HG03025 (cell line): ENCODE results near the gene DNAI7.

Source experiments
- ATAC-seq: cut with Tn5 transposase; IDR thresholded peaks from one replicate; pipeline ENCODE4 v1.9.1; 2021; ENCODE audit warnings: mild to moderate bottlenecking, moderate library complexity; ENCODE audit not compliant: unreplicated experiment, low FRiP score

DNAI7 gene

DNA sequence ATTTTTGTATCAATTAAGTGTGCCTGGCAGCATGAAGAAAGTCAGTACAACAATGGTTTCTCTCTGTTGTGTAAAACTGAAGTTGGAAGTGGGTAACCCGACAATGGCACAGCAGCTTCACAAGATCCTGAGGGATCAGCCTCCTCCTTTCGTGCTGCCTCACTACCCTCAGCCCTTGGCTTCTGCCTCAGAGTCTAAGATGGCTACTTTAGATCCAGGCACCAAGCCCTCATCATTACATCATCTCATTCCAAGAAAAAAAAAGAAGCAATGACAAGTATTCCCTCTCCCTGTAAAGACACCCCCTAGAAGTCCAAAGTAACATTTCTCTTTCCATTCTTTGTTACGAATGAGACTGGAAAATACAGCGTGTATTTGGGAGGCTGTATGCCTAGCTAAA is 92.6 kb downstream of the DNAI7 start:
- no peak for ATAC-seq

DNA sequence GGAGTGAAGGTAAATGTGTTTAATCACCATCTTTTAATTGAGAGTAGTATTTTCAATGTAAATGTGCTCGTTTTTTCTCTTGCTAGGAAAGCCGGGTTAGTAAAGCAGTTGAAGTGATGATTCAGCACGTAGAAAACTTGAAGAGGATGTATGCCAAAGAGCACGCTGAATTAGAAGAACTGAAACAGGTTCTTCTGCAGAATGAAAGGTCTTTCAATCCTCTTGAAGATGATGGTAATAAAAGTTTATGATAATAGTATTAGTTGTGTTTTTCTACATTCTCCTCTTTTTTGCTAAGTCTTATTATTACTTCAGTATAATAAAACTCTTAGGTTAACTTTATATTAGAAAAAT is 93.9 kb downstream of the DNAI7 start:
- ATAC-seq, result no peak

DNA sequence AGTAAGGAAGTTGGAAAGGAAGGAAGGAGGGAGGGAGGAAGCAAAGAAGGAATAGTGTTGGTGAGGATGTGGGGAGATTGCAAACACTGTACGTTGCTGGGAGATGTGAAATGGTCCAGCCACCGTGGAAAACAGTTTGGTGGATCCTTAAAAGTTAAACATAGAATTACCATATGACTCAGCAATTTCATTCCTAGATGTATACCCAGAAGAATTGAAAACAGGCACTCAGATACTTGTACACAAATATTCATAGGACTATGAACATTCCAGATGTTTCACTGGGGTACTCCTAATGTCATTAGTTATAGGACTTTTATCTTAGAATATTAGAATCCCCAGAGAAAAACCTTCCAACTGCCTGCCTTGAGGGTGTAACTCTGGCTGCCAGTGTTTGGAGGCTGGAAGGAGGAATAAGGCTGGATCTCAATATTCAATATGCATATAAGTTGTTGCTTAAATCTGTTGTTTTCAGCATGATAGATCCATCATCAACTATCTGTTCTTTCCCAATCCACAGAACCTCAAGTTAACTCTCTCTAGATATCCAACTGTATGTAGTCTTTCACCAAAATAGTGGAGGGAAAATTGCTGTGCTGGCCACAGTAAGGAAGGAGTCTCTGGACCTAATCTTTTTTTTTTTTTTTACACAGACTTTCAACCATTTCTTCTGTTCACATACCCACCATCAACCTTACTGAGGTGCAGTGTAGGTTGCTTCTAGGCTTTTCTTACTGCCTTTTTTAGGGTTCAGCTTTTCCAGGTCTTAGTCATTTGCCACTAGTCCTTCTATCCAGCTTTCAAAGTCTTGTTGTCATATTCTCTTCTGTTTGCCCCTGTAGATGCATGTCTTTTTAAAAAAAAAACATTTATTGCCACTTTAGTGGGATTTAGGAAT is 94.5 kb downstream of the DNAI7 start:
- no peak for ATAC-seq

DNA sequence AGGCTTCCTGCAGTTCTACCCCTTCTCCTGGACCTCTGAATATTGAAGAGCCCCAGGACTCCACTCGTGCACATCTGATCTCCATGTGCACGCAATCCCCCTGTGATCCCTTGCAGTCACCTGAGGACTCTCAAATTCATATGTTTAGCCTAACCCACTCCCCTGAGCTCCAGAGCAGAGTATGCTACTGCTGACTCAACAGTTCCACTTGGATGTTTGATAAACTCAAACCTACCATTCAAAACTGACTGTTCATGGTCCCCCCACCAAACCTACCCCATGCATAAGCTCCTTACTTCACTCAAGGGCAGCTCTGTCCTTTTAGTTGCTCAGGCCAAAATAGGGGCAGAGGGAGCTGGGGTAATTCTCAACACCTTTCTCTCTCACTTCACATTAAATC is 96.0 kb downstream of the DNAI7 start:
- no peak for ATAC-seq

DNA sequence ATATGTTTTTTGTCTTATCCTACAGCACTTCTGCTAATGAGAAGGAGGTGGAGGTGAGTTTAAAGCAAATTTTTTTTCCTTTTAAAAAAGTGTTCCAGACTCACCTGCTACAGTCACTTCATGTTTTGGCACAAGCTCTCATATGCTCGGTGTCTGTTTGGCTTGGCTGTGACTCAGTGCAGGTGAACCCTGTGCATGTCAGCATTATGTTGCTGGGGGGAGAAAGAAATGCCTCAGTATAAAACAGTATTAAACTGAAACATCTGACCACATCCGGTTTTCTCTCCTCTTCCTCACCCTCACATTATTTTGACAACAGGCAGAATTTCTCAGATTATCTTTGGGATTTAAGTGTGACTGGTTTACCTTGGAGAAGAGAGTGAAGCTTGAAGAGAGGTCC is 105.2 kb downstream of the DNAI7 start:
- no peak for ATAC-seq

DNA sequence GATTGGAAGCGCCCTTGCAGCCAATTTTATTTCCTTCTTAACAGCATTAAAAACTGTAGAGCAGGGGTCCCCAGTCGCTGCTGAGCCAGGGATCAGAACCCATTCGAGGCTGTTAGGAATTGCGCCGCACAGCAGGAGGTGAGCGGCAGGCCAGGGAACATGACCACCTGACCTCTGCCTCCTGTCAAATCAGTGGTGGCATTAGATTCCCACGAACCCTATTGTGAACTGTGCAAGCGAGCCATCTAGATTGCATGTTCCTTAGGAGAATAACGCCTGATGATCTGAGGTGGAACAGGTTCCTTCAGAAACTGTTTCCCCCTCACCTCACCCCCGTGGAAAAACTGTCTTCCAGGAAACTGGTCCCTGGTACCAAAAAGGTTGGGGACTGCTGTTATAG is 107.4 kb downstream of the DNAI7 start:
- ATAC-seq, result no peak

DNA sequence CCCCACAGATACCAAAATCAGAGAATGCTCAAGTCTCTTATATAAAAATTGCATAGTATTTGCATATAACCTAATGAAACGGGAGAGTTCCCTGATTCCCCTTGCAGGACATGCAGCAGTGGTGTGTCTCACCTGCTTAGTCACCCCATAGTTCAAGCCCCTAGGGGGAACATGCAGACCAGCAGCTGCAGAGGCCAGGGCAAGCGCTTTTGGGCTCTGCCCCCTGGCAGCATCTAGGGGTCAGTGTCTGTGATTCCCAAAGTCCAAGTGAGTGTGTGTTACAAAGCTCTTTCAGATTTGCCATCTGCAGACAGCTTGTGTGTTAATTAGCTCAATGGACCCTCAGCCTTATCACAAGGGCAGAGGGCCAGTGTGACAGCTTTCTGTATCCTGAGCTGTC is 110.1 kb downstream of the DNAI7 start:
- no peak for ATAC-seq

DNA sequence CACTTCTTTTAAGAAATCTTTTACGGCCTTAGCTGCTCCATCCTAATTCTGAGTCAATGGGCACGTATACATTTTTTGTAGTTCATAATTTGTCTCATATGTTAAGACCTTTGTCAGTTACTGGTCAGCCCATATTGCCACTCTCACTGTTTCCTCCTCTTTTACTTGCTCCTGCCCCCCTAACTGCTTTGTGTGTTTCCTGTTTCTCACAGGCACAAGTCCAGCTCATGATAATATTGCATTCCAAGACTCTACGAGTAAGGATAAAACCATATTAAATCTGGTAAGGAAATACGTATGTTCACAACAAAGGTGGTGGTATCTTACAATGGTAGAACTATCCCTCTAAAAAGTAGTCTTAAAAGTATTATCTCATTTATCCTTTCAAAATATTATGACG is 111.7 kb downstream of the DNAI7 start:
- no peak for ATAC-seq

DNA sequence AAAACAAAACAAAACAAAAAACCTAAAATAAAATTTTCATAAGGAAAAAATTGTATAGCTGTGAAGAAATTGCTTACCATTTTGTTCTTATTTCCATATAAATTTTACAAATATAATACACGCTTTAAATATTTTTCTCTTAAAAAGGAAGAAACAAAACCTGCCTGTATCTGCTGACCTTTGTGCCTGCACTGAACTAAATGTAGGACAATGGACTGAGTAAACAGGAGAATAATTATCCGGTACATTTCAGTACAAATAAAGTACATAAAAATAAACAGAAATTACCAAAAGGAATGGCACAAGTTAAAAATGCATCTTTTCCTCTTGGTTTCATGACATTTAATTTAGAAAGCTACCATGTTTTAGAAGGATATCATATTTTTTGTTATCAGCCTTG is 112.3 kb downstream of the DNAI7 start:
- no peak for ATAC-seq

DNA sequence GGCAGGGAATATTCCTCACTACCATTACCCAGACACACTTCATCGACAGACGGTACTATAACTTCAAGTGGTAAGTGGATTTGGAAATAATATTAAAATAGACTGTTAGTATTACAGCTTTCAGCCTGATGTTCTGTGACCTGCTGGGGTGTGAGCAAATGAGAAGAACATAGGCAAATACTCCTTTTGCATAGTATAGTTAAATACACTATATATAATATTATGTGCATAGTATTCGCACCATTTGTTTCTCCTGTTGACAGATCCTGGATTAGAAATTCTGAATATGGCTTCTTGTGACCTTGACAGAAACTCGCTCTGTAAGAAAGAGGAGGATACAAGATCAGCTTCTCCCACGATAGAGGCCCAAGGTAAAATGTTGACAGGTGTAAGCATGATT is 115.6 kb downstream of the DNAI7 start:
- no peak for ATAC-seq

DNA sequence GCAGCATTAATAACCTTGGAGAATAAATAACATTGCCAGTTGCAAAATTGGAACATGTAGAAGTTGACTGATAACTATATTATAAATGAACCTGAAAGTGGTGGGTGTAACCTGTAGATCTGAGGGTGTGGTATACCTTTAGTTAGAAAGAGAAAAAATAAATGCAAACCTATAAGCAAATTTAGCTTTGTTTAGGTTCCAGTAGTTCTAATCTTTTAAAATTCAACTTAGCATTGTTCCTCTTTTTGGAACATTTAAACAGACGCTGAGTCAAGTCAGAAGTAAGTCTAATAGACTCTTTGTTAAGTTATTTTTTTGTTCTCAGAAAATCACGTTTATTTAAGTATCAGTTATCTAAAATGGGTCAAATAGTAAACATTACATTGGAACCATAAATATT is 120.0 kb downstream of the DNAI7 start:
- ATAC-seq, result peak; percentile 68

DNA sequence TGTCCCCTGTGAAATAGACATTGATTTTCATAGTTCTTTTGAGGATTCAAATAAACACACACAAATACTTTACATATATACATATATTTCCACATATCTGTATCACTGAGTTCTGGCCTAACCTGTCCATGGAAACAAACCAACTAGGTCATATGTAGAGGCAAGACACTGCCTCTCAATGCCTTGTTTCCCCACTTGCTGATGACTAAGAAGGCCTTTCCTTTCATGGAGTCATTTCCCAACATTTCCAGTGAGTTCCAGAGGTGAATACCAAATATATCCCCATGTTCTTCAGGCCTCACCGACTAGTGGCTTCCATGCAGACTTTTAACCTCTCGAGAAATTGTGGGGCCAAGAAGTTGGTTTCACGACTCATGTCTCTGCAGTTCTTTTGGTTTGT is 120.8 kb downstream of the DNAI7 start:
- no peak for ATAC-seq

DNA sequence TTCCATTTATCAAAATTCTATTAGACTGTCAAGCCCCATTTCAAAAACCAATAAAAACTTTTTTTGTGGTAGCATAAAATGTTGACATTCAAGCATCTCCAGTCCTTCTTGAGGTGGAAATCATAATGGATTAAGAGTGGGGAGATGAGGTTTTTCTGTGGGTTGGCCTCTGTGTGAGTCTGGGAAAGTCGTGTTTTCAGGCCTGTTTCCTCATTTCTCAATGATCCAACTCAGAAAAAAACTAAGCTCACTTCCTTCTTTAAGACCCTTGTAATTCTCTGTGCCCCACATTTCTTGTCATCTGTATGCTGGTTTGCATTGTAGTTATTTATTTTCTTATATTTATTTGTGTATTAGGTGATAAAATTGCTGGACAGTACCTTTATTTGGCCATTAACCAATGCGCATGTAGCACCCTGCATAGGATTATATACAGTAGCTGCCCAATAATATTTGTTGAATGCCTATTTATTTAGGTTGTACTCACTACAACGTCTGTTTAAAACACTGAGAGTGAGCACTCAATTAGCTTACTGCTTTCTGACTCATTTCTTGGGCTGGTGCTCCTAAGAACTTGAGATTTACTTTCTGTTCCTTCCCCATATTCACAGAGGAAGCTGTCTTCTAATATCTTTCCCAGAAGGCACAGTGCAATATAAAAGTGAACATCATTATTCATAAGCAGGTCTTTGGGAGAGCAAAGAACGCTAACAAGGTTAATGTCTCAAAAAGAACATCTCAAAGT is 121.9 kb downstream of the DNAI7 start:
- ATAC-seq, result no peak

DNA sequence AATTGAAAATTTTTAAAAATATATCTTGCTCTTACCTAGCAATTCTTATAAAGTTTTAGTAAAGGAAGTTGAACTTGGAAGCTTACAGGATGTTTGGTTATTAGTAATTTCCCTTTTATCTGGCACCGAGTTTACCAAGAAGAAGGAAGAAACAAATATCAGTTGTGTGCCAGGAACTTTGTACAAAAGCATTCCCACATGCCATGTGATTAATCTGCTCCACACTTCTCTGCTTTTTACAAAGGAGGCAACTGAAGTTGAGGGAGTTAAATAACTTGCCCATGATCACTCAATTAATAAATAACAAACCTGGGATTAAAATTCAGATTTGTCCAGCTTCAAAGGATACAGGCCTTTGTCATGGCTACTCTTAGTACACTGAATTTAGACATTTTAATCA is 123.6 kb downstream of the DNAI7 start:
- no peak for ATAC-seq

DNA sequence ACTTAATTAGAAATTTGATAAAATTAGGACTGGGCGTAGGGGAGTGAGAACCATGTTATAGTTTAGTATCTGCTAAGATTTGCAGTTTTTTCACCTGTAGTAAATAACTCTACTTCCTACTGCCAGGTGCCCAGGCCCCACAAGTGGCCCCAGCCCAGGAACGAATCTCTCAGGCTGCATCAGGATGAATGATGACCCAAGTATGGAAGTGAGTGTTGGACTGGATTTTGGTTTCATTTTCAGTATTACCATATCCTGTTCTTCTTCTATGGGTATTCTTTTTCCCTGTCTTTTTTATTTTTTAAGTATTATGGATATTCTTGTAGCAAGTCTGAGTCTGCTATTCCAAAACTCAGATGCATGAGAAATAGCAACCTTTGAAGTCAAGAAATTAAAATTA is 125.7 kb downstream of the DNAI7 start:
- no peak for ATAC-seq

DNA sequence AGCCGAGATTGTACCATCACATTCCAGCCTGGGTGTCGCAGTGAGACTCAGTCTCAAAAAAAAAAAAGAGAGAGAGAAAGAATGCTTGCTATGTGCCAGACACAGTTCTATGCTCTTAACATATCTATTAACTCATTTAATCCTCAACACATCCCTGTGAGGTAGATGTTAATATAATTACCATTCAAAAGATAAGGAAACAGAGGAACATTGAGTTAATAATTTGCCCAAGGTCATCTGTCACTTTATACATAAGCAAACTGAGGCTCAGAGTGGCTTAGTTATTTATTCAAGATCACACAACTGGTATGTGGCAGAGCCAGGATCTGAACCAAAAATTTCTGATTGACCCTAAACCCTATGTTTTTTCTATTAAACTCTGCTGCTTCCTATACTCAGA is 129.9 kb downstream of the DNAI7 start:
- ATAC-seq, result no peak

DNA sequence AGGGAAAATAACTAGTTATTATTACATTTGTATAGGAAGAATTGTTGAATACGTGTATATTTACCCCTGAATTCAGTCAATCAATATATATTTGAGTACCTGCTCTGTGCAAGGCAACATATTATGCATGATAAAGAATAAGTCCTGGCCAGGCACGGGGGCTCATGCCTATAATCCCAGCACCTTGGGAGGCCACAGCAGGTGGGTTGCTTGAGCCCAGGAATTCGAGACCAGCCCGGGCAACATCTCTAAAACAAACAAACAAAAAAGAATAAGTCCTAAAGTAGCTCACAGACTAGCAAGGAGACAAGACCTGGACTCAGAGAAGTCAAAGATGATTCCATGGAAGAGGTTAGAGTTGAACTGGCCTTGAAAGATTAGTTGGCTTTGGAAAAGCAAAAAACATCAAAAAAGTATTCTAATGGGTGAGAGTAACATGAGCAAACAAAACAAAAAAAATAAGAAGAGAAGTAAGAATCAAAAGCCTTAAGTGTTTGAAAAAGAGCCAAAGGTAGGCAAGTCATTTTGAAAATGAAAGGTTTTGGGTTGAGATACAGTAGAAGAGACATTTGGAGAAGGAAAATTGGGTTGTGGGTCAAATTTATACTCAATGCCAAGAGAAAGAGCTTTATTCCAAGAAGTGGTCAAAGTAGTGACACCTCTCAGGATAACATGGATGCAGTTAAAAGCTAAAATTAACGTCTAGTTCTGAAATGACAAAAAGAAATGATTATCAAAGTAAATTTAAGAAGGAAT is 130.9 kb downstream of the DNAI7 start:
- ATAC-seq, result no peak

DNA sequence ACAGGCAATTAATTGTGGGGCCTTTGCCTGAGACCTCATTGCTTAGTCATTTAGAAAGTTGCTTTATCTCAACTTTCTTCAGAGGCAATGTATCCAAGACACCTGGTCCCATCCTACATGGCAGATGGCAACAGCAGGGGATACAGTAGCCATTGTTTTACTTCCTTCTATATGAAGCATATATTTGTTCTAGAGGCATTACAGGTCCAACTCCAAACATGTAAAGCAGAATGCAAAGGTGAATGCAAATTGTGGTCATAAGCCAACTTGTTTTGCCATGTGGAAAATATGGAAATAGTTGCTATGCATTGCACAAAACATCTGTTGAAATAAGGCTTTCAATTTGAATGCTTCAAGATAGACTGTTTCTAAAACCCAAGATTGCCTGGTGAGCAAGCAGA is 136.3 kb downstream of the DNAI7 start:
- peak; percentile 39 for ATAC-seq
